NCI-H1105 (cell line): ENCODE measurements around the gene ELFN1.

ENCODE experiments used
- DNase-seq: peaks from one replicate; lab custom pipeline; 2025; lab: John Stamatoyannopoulos, UW

Gene ELFN1

DNA sequence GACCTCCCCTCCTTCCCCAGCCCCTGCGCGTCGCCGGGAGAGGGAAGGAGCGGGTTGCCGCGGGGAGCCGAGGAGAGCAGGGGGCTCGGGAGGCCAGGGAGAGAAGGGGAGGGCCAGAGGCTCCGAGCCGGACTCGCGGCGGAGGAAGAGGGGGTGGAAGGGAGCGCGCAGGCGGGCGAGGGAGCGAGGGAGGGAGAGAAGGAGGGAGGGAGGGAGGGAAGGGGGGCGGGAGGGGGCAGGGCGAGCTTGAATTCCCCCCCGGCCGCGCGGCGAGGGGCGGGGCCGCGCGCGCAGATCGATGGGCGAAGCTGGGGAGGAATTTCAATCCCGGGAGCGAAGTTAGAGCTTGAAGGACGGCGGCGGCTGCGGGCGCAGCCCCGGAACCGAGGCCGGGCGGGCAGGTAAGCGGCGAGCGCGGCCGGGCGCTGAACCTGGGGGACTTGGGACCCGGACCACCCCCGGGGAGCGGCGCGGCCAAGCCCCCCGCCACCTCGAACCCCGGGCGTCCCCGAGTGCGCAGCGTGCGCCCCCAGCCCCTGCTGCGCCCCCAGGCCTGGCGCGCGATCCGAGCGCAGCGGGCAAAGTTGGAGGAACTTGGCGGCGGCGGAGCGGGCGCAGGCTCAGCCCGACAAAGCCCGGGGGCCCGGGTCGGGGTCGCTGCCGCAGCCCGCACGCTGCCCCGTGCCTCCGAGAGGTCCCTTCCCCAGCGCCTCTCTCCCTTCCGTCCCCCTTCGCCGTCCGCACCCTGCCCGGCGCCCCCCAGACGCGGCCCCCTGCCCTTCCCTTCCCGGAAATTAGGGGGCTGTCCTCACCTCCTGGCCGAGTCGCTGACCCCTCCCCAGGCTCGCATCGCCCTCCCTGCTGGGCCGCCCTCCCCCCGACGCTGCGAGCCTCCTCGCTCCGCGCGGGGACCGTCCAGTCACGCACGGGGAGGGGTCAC is at the start of gene ELFN1:
TSS of gene ELFN1 (plus strand) at position 324 of the 940 bp plus-strand sequence. CDS start 74,320 bp downstream, outside the sequence.
- peak; percentile 55 for DNase-seq

DNA sequence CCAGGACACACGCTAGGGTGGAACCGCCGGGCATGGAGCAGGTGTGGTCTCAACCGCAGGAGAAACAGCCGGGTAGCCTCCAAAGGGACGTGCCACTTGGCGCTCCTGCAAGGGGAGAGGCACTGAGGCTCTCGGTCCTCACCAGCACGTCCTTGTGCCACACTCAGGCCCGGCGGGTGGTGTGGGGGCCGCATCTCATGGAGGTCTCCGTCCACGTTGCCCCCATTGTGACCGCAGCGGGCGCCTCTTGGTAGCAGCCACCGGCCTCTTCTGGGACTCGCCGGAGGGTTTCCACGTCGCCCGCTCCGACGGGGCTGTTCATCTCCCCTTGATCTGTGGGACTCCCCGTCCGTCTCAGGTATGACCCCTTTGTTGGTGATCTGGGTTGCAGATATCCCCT is 49.2 kb upstream of the ELFN1 start:
- no peak for DNase-seq

DNA sequence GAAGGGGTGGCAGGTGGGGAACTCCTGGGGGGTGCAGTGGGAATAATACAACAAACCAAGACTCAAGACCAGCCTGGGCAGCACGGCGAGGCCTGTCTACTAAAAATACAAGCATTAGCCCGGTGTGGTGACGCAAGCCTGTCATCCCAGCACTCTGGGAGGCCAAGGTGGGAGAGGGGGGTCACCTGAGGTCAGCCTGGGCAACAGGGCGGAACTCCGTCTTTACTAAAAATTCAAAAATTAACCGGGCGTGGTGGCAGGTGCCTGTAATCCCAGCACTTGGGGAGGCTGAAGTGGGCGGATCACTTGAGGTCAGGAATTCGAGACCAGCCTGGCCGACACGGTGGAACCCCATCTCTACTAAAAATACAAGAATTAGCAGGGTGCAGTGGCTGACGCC is 48.4 kb upstream of the ELFN1 start:
- DNase-seq = no peak

DNA sequence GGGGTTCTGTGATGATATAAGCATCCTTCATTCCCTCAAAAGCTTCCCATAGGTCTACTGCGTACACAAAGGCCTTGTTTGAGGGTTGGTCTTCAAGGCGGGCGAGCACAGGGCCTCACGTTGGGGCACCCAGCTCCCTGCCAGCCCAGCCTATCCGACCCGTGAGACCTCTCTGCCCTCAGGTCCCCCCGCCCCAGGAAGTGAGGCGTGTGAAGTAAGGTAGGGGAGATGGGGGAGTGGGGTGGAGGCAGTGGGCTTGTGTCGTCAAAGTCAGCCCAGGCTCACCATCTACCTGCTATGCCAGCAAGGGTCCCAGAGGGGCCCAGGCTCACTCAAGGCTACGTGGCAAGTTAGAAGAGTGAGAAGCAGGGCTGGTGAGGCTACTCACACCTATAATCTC is 47.6 kb upstream of the ELFN1 start:
- DNase-seq = no peak

DNA sequence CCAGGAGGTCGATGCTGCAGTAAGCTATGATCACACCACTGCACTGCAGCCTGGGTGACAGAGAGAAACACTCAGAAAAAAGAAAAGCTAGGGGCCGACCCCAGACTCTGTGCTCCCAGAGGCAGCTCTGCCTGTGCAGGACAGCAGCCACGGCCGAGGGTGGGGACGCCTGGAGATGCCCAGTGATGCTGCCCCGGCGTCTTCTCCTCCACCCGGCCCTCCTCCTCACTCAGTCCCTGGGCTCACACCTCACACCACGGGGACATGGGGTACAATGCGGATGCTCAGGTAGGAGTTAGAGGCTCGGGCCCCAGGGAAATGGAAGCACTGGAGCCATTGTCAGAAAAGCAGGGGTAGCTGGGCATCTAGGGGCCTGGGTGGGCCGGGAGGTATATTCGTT is 46.3 kb upstream of the ELFN1 start:
- DNase-seq = no peak

DNA sequence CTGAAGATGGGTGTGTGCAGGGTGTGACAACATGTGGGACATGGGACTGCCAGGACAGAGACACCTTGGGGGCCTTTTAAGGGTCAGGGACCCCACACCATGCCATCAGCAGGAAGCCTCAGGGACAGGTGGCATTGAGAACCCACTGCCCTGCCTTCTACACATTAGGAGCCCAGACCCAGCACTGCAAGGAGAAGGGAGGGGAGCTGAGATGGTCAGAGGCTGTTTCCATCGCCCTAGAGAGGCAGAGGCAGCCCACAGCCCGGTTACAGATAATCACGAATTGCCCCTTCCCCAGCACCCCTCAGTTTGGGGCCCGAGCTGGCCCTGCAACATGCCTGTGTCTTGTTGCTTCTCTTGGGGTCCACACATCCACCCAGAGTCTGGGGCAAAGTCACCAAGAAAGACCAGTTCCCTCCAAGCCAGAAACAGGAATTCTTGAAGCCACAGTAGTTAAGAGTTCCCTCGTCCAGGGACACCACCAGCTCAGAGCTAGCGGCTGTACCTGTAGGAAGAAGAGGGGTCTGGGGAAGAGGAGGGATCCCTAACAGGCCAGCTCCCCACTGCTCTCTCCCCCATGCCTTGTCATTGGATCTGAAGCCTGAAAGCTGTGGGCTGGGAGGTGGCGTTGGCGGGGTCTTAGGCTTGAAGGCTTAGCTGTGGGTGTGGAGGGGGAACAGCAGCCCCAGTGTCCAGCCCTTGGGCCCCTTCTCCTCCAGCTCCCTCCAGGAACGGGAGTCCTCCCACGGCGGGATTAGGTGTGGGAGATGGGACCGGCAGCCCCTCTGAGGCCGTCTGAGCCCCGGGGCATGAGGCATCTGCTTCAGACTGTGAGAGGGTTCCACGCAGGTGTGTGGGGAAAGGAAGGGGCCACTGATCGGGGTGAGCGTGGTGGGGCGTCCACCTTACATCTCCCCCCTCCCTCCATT is 44.8 kb upstream of the ELFN1 start:
- DNase-seq = no peak

DNA sequence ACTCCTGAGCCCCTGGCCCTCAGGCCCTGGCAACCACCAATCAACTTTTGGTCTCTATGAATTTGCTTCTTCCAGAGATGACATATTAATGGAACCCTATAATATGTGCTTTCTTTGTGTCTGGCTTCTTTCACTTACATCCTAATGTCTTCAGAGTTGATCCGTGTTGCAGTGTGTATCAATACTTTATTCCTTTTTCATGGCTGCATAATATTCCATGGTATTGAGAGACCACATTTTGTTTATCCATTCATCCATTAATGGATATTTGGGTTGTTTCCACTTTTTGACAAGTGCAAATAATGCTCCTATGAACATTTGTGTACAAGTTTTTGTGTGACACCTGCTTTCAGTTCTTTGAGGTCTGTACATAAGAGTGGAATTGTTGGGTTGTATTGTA is 43.3 kb upstream of the ELFN1 start:
- DNase-seq = no peak

DNA sequence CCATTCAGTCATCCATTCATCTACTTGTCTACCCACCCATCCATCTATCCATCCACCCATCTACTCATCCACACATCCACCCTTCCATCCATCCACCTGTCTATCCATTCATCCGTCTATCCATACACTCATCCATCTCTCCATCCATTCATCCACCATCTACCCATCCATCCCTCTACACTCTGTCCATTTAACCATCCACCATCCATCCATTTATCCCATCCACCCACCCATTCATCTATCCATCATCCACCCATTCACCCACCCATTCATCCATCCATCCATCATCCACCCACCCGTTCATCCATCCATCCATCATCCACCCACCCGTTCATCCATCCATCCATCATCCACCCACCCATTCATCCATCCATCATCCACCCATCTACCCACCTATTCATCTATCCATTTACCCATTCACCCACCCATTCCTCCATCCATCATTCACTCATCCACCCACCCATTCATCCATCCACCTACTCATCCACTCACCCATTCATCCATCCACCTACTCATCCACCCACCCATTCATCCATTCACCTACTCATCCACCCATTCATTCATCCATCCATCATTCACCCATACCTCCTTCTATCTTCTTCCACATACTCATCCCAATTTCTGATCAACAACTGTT is 39.3 kb upstream of the ELFN1 start:
- DNase-seq = no peak

DNA sequence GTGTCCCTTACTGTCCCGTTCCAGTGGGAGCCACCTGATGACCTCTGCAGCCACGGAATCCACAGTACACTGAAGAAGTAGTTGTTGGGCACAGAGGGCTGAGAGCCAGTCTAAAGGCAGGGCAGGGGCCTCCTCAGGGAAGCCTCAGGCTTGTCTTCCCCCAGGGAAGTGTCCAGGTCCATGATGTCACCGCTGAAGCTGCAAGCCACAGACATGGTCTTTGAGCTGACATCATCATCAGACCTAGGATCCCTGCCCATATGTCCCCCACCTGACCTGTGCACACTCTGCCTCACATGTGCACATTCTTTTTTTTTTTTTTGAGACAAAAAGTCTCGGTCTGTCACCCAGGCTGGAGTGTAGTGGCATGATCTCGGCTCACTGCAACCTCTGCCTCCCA is 38.4 kb upstream of the ELFN1 start:
- no peak for DNase-seq

DNA sequence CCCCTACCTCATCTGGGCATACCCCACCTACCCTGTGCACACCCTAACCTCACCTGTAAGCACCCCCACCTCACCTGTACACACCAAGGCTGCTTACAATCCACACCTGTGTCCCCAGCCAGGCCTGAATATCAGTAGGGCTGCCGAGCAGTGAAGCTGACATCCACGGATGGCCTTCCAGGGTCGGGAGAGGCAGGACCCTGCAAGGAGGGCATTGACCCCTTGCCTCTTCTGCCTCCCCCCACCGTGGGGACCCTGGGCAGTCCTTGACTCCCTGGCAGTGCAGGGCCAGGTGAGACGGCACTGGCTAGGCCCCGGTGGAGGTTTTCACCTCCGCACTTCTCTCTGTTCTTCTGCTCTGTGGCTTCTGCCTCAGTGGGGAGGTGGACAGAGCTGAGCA is 37.6 kb upstream of the ELFN1 start:
- no peak for DNase-seq

DNA sequence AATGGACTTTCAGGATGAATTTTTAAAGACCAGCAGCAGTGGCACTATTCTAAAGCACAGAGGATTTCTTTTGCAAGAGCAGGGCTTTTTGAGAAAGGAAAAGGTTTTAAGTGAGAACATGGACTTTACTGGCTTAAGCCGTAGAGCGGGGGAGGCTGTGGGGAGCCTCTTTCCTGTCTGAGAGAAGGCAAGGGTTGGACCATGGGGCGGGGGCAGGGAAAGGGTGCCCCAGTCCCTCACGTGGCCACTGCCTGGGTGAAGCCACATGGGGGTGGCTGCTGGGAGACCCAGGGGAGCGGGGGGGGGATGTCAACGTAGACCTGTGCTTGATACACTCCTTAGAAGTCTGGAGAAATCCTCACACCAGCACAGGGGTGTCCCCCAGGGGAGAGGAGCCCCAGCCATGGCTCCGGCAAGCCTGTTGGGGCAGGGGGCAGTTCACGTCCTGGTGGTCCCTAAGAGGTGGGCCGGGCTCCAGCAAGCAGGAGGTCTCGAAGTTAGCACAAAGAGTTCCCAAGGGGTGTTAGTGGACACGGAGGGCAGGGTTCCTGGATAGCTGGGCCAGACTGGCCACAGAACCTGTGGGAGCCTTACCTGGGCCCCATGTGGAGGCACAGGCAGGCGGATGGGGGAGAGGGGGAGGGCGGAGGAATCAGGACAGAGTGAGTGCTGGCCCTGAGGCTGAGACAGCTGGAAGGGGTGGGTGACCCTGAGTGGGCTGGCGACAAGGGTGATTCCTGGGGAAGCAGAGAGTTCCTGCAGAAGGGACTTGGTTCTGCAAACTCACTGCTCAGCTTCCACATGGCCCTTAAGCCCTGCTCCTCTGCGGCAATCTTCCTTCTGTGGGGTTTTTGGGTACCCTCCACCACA is 36.9 kb upstream of the ELFN1 start:
- DNase-seq = no peak

DNA sequence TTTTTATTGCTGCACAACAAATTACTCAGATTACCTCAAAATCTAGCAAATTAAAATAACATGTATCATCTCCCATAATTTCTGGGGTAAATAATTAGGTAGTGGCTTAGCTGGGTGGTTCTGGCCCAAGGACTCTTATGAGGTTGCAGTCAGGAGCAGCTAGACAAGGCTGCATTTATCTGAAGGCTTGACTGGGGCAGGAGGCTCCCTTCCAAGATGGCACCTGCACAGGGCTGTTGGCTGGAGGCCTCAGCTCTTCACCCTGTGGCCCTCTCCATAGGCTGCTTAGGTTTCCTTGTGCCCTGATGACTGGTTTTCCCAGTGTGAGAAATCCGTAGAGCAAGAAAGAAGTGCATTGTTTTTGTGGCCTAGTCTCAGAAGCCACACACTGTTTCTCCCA is 34.7 kb upstream of the ELFN1 start:
- no peak for DNase-seq

DNA sequence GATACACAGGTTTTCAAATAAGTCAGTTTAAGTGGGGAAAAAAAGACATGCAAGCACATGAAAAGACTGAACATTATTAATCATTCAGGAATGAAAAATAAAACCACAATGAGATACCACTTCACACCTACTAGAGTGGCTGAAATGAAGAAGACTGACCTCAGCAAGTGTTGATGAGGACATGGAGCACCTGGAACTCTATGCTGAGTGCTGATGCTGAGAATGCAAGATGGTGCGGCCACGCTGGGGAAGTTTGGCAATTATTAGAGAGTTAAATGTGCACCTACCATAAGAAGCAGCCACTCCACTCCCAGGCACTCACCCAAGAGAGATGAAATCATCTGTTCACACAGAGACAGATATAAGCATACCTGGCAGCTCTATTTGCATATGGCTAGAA is 32.9 kb upstream of the ELFN1 start:
- DNase-seq = no peak

DNA sequence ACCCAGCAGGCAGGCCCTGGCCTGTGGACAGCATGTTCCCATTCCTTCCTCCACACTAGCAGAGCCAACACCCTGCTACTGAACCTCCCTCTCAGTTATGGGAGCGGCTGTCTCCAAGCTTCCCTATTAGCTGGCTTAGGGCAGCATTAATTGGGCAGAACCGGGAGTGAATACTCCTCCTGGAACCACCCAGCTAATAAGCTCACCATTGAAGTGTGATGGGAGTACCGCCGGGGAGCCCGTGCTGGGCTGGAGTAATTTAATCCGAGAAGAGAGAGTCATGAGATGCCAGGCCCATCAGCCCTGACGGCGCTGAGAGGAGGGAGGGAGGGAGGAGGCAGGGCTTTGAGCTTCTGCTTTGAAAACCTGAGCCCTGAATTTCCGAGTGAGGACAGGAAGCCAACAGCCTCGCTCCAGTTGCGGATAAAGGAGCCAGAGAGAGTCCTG is 31.8 kb upstream of the ELFN1 start:
- DNase-seq = no peak

DNA sequence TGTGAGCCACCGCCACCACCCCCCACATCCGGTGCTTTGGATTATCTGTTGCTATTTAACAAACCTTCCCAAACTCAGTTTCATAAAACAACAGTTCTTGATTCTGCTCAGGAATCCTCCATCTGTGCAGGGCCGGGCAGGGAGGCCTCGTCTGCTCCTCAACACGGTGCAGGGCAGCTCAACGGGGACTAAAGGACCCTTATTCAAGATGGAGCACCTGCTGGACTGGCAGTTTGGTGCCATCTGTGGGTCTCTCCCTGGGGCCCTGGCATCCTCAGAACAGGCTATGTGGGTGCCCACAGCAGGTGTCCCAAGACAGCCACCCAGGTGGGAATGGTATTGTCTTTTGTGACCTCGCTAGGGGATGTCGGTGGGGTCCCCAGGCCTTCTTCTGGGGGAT is 31.0 kb upstream of the ELFN1 start:
- no peak for DNase-seq

DNA sequence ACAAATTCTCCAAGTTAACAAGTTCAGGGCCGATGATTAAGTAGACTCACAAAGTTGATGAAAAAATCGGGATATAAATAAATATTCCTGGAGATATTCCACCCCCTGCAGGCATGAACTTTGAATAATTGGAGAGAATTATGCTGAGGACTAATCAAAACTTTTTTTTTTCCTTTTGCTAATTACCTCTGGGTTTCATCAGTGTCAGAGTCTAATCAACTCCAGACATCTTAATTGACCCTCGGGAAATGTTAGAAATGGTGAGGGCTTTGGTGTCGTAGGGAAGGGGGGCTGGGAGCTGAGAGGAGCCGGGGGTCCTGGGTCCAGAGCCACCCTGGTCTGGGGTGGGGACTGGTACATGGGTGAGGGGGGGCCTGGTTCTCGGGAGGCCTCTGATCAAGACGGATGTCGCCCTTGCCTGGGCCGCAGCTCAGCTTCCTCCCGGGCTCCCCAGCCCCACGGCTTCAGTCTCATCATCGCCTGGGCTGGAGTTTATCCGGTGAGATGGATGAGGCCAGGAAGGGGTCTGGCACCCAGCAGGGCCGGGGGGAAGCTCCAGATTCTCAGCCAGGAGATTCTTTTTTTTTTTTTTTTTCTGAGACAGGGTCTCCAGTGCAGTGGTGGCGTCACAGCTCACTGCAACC is 30.4 kb upstream of the ELFN1 start:
- DNase-seq = no peak

DNA sequence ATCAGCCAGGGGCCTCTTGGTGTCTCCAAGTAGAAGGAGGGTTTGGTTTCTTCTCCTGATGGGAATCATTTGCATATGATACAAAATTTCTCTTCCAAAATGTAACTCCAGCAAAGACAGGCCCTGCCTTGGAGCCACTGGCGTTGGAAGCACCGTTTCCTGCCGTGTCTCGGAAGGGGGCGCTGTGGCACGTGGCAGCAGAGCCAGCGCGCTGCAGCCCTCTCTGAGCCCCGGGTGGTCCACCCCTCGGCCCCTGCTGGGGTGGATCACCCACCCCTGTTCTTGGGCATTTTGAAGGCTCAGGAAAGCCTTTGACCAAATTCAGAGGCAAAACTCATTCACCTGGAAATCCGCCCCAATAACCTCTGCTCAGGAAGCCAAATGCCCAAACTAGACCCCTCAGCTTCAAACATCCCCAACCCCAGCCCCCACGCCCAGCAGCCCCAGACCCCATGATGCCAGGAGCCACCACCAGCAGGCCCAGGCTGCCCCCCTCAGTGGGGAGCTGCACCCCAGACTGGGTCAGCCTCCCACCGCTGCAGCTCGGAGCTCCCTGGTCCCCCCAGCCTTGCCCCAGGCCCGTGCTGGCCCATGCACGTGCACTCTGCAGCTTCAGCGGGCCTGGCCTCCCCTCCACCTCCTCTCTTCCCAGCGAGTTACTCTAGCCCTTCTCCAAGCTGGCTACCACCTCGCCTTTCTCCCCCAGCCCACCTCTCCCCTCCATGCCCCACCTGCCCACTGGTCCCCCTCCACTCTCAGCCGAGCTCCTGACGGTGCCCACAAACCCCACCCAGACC is 29.5 kb upstream of the ELFN1 start:
- no peak for DNase-seq

DNA sequence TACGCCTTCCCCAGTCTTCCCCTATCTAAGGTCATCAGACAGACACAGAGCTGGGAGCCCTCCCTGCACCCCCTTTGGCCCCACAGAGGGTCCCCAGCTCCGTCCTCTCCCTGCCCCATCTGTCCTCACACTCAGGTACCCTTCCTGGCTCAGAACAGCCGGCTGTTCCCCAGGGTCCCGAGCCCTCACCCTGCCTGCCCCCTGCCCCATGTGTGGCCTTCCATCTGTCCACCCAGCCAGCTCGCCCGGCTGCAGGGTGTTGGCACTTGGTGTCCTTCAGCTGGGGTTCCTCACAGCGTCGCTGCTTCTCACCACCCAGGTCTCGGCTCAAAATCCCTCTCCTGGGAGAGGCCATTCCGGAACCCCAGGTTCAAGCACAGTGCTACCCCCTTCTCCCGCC is 28.9 kb upstream of the ELFN1 start:
- no peak for DNase-seq

DNA sequence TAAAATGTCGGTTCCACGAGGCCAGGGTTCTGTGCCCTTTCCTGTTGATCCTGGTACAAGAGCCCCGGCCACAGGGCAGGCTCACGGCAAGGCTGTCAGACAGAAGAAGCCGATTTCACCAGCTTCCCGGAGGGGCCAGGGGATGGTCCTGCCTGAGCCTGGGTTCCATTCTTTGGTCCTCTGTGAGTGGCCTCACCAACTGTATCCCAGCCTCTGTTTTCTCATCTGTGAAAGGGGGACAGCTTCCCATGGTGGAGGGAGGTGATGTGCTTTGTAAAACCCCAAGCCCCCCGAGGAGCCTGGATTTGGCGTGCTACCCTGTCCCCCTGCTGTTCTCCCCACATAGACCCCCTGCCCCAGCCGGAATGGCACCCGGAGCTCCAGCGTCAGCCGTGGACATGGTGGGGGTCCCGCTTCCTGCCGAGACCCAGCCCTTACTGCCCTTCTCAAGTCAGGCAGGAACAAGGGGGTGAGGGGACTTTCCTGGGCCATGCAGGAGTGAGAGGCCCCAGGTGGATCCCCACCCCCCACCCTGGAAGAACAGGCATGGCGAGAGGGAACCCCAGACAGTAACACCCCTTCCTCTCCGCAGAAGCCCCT is 28.3 kb upstream of the ELFN1 start:
- DNase-seq = no peak

DNA sequence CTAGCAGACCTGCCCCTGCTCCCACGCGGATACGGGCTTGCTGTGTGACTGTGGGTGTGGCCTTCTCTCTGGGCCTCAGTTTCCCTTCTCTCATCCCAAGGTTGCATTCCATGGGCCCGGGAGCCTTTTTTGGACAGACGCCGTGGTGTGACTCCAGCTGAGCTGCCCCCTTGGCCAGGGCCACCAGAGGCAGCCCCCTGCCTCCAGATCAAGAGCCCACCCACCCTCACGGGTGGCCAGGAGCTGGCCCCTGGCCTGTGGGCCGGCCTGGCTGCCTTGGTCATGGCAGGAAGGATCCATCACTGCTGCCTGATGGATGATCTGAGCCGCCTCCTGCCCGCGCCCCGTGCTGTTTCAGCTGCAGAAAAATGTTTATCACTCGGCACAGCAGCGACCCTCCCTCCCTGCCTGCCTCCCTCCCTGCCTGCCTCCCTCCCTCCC is 27.8 kb upstream of the ELFN1 start:
- no peak for DNase-seq
